Stomach (tissue), 4 donors: ENCODE results near the gene EMX1.

ENCODE experiments used
- POLR2A ChIP-seq, 4 donors: fragments of 450-650 bp; IDR thresholded peaks; one replicate each; pipeline ENCODE4 v1.6.1; 2016; ENCODE audit warnings: antibody characterized with exemption in 4 of 4, control low read depth in 2 of 4, mild to moderate bottlenecking in 1 of 4, moderate library complexity in 1 of 4
- TF ChIP-seq, protein P1 (sequence below), 7 experiments: fragments of 450-650 bp in 4 of 7; fragments of 200-600 bp in 3 of 7; sonication (generic) in 3 of 7; IDR thresholded peaks; one replicate each; pipeline ENCODE4 v1.5.1; 2016 to 2019; ENCODE audit warnings: antibody characterized with exemption in 7 of 7, control low read depth in 2 of 7, mild to moderate bottlenecking in 1 of 7

DNA sequence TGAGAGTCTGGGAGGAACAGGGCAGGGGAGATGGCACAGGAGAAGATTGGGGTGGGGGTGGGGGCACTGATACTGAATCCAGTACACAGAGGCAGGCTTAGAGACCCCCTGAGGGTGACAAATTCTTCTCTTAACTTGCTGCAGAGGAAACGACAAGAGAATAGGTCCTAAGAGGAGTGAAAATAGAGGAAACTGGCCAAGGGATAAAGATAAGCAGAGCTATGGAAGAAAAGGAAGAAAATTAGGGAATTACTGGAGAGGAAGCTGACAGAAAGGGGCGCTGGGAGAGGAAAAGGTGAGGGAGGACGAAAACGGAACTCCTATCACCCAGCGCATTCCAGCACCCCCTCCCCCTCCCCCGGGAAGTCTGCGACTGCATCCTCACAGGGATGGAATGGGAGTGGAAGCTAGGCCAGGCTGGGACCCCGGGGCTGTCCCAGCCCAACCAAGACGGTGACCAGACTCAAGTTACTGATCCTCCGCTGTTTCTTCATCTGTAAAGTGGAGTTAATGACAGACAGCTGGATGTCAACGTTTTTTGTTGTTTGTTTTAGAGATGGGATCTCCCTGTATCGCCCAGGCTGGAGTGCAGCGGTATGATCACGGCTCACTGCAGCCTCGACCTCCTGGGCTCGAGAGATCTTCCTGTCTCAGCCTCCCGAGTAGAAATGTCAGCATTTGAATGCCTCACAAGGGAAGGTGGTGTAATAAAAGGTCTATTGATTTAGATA lies 2.6 kb upstream of the EMX1 start:
- TF ChIP-seq, protein P1, sequence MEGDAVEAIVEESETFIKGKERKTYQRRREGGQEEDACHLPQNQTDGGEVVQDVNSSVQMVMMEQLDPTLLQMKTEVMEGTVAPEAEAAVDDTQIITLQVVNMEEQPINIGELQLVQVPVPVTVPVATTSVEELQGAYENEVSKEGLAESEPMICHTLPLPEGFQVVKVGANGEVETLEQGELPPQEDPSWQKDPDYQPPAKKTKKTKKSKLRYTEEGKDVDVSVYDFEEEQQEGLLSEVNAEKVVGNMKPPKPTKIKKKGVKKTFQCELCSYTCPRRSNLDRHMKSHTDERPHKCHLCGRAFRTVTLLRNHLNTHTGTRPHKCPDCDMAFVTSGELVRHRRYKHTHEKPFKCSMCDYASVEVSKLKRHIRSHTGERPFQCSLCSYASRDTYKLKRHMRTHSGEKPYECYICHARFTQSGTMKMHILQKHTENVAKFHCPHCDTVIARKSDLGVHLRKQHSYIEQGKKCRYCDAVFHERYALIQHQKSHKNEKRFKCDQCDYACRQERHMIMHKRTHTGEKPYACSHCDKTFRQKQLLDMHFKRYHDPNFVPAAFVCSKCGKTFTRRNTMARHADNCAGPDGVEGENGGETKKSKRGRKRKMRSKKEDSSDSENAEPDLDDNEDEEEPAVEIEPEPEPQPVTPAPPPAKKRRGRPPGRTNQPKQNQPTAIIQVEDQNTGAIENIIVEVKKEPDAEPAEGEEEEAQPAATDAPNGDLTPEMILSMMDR (IDR thresholded peaks at IDR 0.05): no peak
- TF ChIP-seq POLR2A (IDR thresholded peaks at IDR 0.05): no peak
